ENCODE measurements around the gene SLC44A3. TPM values are rescaled to one million over a fixed set of nuclear protein-coding genes. Genes with fewer than 3 reads are reported as not detected.
A peak's percentile ranks its signal among the peaks of the same experiment; 100 is the strongest.

Gene SLC44A3
- total RNA-seq = 0.10 TPM

- Histone ChIP-seq H3K4me3 (ENCODE audit: low read length) (peak within 1 kb of the TSS; percentile 6), H3K27me3 (ENCODE audit: insufficient read depth, low read length) (peaks cover 61% of the 10 kb centered on the region), H3K4me1 (ENCODE audit: insufficient read depth, low read length) (peaks cover 5% of the 10 kb centered on the region), H3K9me3 (ENCODE audit: low read depth, low read length) (no peaks in the 10 kb centered on the region)
Observed at GRCh38 chr1:94819945-94820746, at the start of gene SLC44A3. Gene SLC44A3 (plus strand): TSS chr1:94820357. CDS start chr1:94820452, 95 bp downstream.

- H3K4me3 ChIP-seq (ENCODE audit: low read length) = no peak overlapping the region
- no peaks in the 10 kb centered on the region for H3K9me3 ChIP-seq (ENCODE audit: low read depth, low read length)
- peaks cover 30% of the 10 kb centered on the region for H3K4me1 ChIP-seq (ENCODE audit: insufficient read depth, low read length)
- no peaks in the 10 kb centered on the region for H3K27me3 ChIP-seq (ENCODE audit: insufficient read depth, low read length)
Observed at GRCh38 chr1:94772230-94772641, 47.9 kb upstream of the SLC44A3 start.

- Histone ChIP-seq H3K4me1 (ENCODE audit: insufficient read depth, low read length) (peaks cover 25% of the 10 kb centered on the region), H3K9me3 (ENCODE audit: low read depth, low read length) (no peaks in the 10 kb centered on the region), H3K4me3 (ENCODE audit: low read length) (no peak overlapping the region), H3K27me3 (ENCODE audit: insufficient read depth, low read length) (no peaks in the 10 kb centered on the region)
Observed at GRCh38 chr1:94772845-94773244, 47.3 kb upstream of the SLC44A3 start.

- no peaks in the 10 kb centered on the region for H3K27me3 ChIP-seq (ENCODE audit: insufficient read depth, low read length)
- H3K4me1 ChIP-seq (ENCODE audit: insufficient read depth, low read length) = peaks cover 20% of the 10 kb centered on the region
- H3K9me3 ChIP-seq (ENCODE audit: low read depth, low read length) = no peaks in the 10 kb centered on the region
- H3K4me3 ChIP-seq (ENCODE audit: low read length) = no peak overlapping the region
Observed at GRCh38 chr1:94773296-94773809, 46.8 kb upstream of the SLC44A3 start.

- peaks cover 15% of the 10 kb centered on the region for H3K4me1 ChIP-seq (ENCODE audit: insufficient read depth, low read length)
- no peaks in the 10 kb centered on the region for H3K9me3 ChIP-seq (ENCODE audit: low read depth, low read length)
- no peaks in the 10 kb centered on the region for H3K27me3 ChIP-seq (ENCODE audit: insufficient read depth, low read length)
- no peak overlapping the region for H3K4me3 ChIP-seq (ENCODE audit: low read length)
Observed at GRCh38 chr1:94773931-94774422, 46.2 kb upstream of the SLC44A3 start.

- H3K9me3 ChIP-seq (ENCODE audit: low read depth, low read length) = no peaks in the 10 kb centered on the region
- no peak overlapping the region for H3K4me3 ChIP-seq (ENCODE audit: low read length)
- no peaks in the 10 kb centered on the region for H3K27me3 ChIP-seq (ENCODE audit: insufficient read depth, low read length)
- peaks cover 15% of the 10 kb centered on the region for H3K4me1 ChIP-seq (ENCODE audit: insufficient read depth, low read length)
Observed at GRCh38 chr1:94776474-94776873, 43.7 kb upstream of the SLC44A3 start.

- Histone ChIP-seq H3K27me3 (ENCODE audit: insufficient read depth, low read length) (no peaks in the 10 kb centered on the region), H3K4me1 (ENCODE audit: insufficient read depth, low read length) (peaks cover 13% of the 10 kb centered on the region), H3K9me3 (ENCODE audit: low read depth, low read length) (no peaks in the 10 kb centered on the region), H3K4me3 (ENCODE audit: low read length) (no peak overlapping the region)
Observed at GRCh38 chr1:94777281-94777680, 42.9 kb upstream of the SLC44A3 start.

GRCh38 chr1:94778808-94779207 is 41.3 kb upstream of the SLC44A3 start:
- H3K9me3 ChIP-seq (ENCODE audit: low read depth, low read length) = no peaks in the 10 kb centered on the region
- no peaks in the 10 kb centered on the region for H3K4me1 ChIP-seq (ENCODE audit: insufficient read depth, low read length)
- no peak overlapping the region for H3K4me3 ChIP-seq (ENCODE audit: low read length)

GRCh38 chr1:94783342-94784189 is 36.6 kb upstream of the SLC44A3 start:
- no peaks in the 10 kb centered on the region for H3K4me1 ChIP-seq (ENCODE audit: insufficient read depth, low read length)
- no peaks in the 10 kb centered on the region for H3K27me3 ChIP-seq (ENCODE audit: insufficient read depth, low read length)
- H3K4me3 ChIP-seq (ENCODE audit: low read length) = no peak overlapping the region
- H3K9me3 ChIP-seq (ENCODE audit: low read depth, low read length) = no peaks in the 10 kb centered on the region

More at GRCh38 chr1:94778808-94779207, 41.3 kb upstream of the SLC44A3 start:
- no peaks in the 10 kb centered on the region for H3K27me3 ChIP-seq (ENCODE audit: insufficient read depth, low read length)

GRCh38 chr1:94784190-94784515 is 36.0 kb upstream of the SLC44A3 start:
- Histone ChIP-seq H3K9me3 (ENCODE audit: low read depth, low read length) (no peaks in the 10 kb centered on the region), H3K4me1 (ENCODE audit: insufficient read depth, low read length) (no peaks in the 10 kb centered on the region), H3K4me3 (ENCODE audit: low read length) (no peak overlapping the region), H3K27me3 (ENCODE audit: insufficient read depth, low read length) (no peaks in the 10 kb centered on the region)

GRCh38 chr1:94787691-94788090 is 32.5 kb upstream of the SLC44A3 start:
- Histone ChIP-seq H3K27me3 (ENCODE audit: insufficient read depth, low read length) (no peaks in the 10 kb centered on the region), H3K4me3 (ENCODE audit: low read length) (no peak overlapping the region), H3K9me3 (ENCODE audit: low read depth, low read length) (no peaks in the 10 kb centered on the region), H3K4me1 (ENCODE audit: insufficient read depth, low read length) (peaks cover 15% of the 10 kb centered on the region)

- H3K9me3 ChIP-seq (ENCODE audit: low read depth, low read length) = no peaks in the 10 kb centered on the region
- H3K27me3 ChIP-seq (ENCODE audit: insufficient read depth, low read length) = no peaks in the 10 kb centered on the region
- peaks cover 32% of the 10 kb centered on the region for H3K4me1 ChIP-seq (ENCODE audit: insufficient read depth, low read length)
- H3K4me3 ChIP-seq (ENCODE audit: low read length) = no peak overlapping the region
Observed at GRCh38 chr1:94790246-94790645, 29.9 kb upstream of the SLC44A3 start.

- Histone ChIP-seq H3K9me3 (ENCODE audit: low read depth, low read length) (no peaks in the 10 kb centered on the region), H3K27me3 (ENCODE audit: insufficient read depth, low read length) (no peaks in the 10 kb centered on the region), H3K4me1 (ENCODE audit: insufficient read depth, low read length) (peaks cover 36% of the 10 kb centered on the region), H3K4me3 (ENCODE audit: low read length) (no peak overlapping the region)
Observed at GRCh38 chr1:94790670-94791069, 29.5 kb upstream of the SLC44A3 start.

- Histone ChIP-seq H3K4me3 (ENCODE audit: low read length) (no peak overlapping the region), H3K27me3 (ENCODE audit: insufficient read depth, low read length) (no peaks in the 10 kb centered on the region), H3K9me3 (ENCODE audit: low read depth, low read length) (no peaks in the 10 kb centered on the region), H3K4me1 (ENCODE audit: insufficient read depth, low read length) (peaks cover 39% of the 10 kb centered on the region)
Observed at GRCh38 chr1:94792473-94793295, 27.5 kb upstream of the SLC44A3 start.
